ENCODE results near the gene MYL9.
"Not testable (repeated sequence)": the region's sequence is repeated elsewhere in the genome, so short reads cannot be mapped to it uniquely, and the experiment has no call there.

Gene MYL9

GRCh38 chr20:36541227-36541767 is at the start of gene MYL9:
Gene MYL9 (plus strand): TSS chr20:36541519. CDS start chr20:36544885, 3,366 bp downstream.
- DNase-seq (ENCODE audit: extremely low spot score, insufficient read length, low read depth) (peak; percentile 36), FAIRE-seq (no peak)

- FAIRE-seq (peak; percentile 86), DNase-seq (ENCODE audit: extremely low spot score, insufficient read length, low read depth) (peak; percentile 47)
These were observed 49.3 kb upstream of the MYL9 start for GRCh38 chr20:36491901-36492617.

DNA sequence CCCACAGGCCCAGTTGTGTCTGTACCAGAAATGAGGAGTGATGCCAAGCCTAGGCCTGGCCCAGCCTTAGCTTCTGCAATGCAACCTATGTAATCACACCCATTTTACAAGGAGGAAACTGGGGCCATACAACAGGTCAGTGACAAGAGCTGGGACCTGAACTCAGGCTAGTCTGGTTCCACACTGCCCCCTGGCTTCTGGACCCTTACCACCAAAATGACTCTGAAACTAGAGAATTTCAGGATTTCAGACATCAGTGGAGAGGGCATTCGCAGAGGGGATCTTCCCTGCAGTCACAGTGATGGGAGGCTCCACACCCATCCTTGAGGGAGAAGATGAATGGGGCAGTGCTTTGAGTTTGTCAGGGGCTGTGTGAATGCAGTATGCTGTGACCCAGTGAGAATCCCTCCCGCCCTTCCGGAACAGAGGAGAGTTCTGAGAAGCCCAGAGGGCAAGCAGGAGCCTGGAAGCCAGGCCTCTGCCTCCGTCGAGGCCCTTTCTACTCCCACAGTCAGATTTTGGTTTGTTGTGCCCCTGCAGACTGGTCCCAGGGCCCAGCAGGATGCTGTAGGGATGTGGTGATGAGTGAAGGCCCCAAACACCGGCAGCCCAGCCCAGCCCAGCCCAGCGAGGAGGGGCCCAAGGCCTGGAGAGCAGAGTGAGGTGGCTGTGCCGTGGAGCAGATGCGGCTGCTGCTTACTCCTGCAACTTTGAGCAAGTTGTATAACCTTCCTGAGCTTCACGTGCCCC is 48.1 kb upstream of the MYL9 start:
- no peak for FAIRE-seq
- DNase-seq (ENCODE audit: extremely low spot score, insufficient read length, low read depth), result no peak

GRCh38 chr20:36493801-36494114 is 47.6 kb upstream of the MYL9 start:
- DNase-seq (ENCODE audit: extremely low spot score, insufficient read length, low read depth) (no peak), FAIRE-seq (no peak)

- DNase-seq (ENCODE audit: extremely low spot score, insufficient read length, low read depth) (no peak), FAIRE-seq (no peak)
These were observed 44.3 kb upstream of the MYL9 start for GRCh38 chr20:36496707-36497669.

DNA sequence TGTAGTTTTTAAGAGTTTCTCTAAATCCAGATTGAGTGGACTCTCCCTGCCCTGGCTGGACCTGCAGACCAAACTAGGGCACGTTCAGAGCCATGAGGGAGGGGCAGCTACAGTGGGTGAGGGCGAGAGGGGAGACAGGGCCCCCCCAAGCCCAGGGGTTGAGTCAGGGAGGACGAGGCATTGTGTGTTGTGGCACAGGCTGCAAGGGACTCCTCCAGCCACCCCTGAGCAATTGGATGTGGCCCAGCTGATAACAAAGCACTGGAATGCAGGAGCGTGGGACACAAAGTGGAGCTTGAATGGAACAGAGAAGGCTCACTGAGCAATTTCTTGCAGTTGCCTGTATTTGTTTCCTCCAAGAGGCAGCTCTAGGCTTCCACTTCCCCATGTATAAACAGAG is 43.5 kb upstream of the MYL9 start:
- FAIRE-seq, result no peak

DNA sequence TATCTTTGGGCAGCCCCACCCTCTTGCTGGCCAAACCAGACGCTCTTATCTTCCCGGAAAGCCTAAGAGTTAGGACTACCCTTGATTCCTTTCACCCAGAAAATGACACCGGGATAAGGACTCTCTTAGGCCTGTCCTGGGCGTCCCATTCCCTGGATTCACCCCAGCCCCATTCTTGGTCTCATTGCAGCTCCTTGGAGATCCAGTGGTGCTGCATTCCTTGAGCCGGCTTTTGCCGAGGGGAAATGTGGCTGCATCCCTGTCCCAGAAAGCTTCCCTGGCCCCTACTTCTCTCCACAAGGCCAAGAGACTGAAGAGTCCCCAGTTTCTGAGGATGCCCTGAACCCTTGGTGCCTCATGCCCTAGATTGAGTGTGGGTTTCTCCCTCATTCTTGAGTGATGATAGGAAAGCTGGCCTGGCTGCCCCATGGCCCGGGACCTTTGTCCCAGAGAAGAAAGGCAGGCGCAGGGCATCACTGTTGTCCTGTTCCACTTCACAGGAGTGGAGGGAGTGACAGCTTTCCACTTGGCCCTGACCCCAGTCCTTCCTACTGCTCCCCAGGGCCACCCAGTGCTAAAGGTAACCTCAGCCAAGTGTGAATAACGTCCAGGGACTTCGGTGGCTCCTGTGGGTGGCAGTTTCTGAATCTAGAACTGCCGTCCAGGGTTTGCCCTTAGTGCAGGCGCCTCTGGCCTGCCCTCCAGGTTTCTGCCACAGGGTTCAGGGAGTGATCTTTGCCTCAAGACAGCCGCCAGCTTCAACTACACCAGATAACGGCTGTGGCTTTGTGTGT is 42.7 kb upstream of the MYL9 start:
- FAIRE-seq (no peak), DNase-seq (ENCODE audit: extremely low spot score, insufficient read length, low read depth) (no peak)

More for the DNA sequence above, 43.5 kb upstream of the MYL9 start:
- DNase-seq (ENCODE audit: extremely low spot score, insufficient read length, low read depth), result no peak

DNA sequence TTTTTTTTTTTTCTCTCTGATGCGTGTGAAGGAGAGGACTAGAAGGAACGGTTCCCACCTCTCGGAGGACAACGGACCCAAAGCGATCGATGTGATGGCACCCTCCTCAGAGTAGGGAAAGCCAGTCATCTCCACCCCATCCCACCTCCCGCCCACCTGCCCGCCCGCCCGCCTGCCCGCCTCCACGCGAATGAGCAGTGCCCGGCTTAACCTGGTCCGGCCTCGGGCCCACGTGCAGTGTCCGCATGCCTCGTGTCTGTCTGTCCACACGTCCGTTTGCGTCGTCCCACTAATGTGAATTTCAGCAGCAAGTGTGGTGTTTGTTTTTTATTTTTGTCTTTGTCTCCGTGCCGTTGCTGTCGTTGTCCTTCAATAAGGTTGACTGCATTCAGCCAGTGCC is 42.1 kb upstream of the MYL9 start:
- no peak for DNase-seq (ENCODE audit: extremely low spot score, insufficient read length, low read depth)
- FAIRE-seq, result no peak

DNA sequence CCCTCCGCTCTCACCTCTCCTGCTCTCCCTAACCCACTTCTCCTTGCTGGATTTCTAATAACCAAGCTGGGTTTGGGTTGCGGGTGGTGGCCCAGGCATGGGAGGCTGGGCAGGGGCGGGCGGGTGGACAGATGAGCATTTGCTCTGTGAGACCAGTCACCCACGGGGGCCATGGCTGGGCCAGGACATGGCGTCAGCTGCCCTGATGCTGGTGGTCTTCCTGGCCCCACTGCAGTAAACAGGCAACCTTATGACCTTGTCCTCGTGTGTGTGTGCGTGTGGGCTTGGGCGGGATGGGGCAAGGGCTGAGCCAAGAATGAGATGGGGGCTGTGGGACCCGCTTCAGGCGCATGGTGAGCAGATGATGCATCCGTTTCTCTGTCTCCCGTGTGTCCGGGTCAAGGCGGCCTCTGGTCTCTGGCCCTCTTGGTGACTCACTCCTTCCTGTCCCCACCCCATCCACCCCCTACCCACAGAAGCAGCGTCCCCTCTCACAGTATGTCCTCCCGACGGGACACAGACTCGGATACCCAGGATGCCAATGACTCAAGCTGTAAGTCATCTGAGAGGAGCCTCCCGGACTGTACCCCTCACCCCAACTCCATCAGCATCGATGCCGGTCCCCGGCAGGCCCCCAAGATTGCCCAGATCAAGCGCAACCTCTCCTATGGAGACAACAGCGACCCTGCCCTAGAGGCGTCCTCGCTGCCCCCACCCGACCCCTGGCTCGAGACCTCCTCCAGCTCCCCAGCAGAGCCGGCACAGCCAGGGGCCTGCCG is 41.4 kb upstream of the MYL9 start:
- no peak for DNase-seq (ENCODE audit: extremely low spot score, insufficient read length, low read depth)
- FAIRE-seq, result no peak

- FAIRE-seq, result no peak
These were observed 39.8 kb upstream of the MYL9 start for GRCh38 chr20:36501367-36502006.

DNA sequence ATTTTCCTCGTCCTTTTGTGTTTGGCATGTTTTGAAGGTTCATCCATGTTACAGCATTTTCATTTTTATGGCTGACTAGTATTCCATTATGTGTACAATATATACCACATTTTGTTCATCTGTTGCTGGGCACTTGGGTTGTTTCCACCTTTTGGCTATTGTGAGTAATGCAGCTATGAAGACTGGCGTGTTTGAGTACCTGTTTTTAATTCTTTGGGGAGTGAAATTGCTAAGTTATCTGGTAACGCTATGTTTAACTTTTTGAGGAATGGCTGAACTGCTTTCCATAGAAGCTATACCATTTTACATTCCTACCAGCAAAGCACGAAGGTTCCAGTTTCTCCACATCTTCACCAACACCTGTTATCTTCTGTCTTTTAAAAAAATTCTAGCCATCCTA is 37.0 kb upstream of the MYL9 start:
- DNase-seq (ENCODE audit: extremely low spot score, insufficient read length, low read depth) (no peak), FAIRE-seq (no peak)

More at GRCh38 chr20:36501367-36502006, 39.8 kb upstream of the MYL9 start:
- DNase-seq (ENCODE audit: extremely low spot score, insufficient read length, low read depth), result no peak

DNA sequence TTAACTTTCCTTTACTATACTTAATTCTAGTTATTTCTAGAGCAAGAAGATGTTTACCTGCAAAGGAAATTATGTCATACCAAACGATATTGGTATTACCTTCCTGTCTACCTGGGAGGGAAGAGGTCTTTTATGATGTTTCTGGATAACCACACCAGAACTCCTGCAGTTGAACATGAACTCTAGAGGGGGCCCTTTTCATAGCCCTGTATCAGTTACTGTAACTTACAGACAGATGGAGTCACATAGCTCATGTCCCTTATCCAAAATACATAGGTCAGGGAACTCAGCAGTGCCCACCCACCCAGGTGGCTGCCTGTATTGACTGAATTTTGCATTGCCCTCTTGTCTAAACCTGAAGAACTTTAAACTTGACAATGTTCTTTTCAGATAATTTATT is 35.1 kb upstream of the MYL9 start:
- DNase-seq (ENCODE audit: extremely low spot score, insufficient read length, low read depth), result no peak
- no peak for FAIRE-seq

- no peak for FAIRE-seq
These were observed 33.6 kb upstream of the MYL9 start for GRCh38 chr20:36507746-36508145.

DNA sequence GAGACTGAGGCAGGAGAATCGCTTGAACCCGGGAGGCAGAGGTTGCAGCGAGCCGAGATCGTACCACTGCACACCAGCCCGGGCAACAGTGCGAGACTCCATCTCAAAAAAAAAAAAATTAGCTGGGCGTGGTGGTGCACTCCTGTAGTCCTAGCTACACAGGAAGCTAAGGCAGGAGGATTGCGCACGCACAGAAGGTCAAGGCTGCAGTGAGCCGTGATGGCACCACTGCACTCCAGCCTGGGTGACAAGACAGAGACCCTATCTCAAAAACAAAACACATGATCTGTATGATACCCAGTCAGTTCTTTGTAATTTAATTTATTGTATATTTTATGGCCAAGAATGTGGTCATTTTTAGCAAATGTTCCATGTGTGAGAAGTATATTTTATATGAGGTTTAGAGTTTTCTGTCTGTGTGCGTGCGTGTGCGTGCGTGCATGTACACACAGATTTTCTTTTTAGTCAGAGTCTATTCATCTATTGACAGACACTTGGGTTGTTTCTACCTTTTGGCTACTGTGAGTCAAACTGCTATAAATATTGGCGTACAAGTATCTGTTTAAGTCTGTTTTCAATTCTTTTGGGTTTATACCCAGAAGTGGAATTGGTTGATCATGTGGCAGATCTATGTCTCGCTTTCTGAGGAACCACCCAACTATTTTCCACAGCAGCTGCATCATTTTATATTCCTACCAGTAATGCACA is 22.2 kb upstream of the MYL9 start:
- no peak for DNase-seq (ENCODE audit: extremely low spot score, insufficient read length, low read depth)
- FAIRE-seq, result no peak

More at GRCh38 chr20:36507746-36508145, 33.6 kb upstream of the MYL9 start:
- no peak for DNase-seq (ENCODE audit: extremely low spot score, insufficient read length, low read depth)

- FAIRE-seq, result no peak
- DNase-seq (ENCODE audit: extremely low spot score, insufficient read length, low read depth), result no peak
These were observed 21.4 kb upstream of the MYL9 start for GRCh38 chr20:36519944-36520343.

- DNase-seq (ENCODE audit: extremely low spot score, insufficient read length, low read depth) (no peak), FAIRE-seq (no peak)
These were observed 19.8 kb upstream of the MYL9 start for GRCh38 chr20:36521526-36521925.

- not testable (repeated sequence) for FAIRE-seq; DNase-seq (ENCODE audit: extremely low spot score, insufficient read length, low read depth)
These were observed 18.9 kb upstream of the MYL9 start for GRCh38 chr20:36522412-36522811.

GRCh38 chr20:36523341-36523740 is 18.0 kb upstream of the MYL9 start:
- no peak for DNase-seq (ENCODE audit: extremely low spot score, insufficient read length, low read depth)
- FAIRE-seq, result no peak
